ENCODE data around the gene RNF220. TPM values are rescaled to one million over a fixed set of nuclear protein-coding genes. Genes with fewer than 3 reads are reported as not detected.

Gene RNF220
- polyA plus RNA-seq, 4 donors, result 52.6 to 86.1 (median 74.9) TPM

GRCh38 chr1:44368471-44369151 lies 36.4 kb upstream of the RNF220 start:
- WGBS, 3 donors, result 84 to 89% (median 86%) methylated on average over 12 of the region's 12 CpGs
- Histone ChIP-seq H3K27ac (ENCODE audit: low read depth in 1 of 3, low read length in 2 of 3) (no peak overlapping the region), H3K36me3 (ENCODE audit: control insufficient read depth in 3 of 3, insufficient read depth in 2 of 3, low read depth in 1 of 3, low read length in 3 of 3) (no peaks in the 10 kb centered on the region), H3K9me3 (ENCODE audit: control insufficient read depth in 2 of 2, insufficient read depth in 1 of 2, low read depth in 1 of 2, low read length in 1 of 2) (no peaks in the 10 kb centered on the region), H3K4me1 (ENCODE audit: control insufficient read depth in 3 of 3, insufficient read depth in 2 of 3, low read depth in 1 of 3, low read length in 2 of 3) (no peaks in the 10 kb centered on the region), H3K4me3 (ENCODE audit: low read depth in 1 of 3, low read length in 3 of 3) (no peak overlapping the region), H3K27me3 (ENCODE audit: control insufficient read depth in 3 of 3, insufficient read depth in 3 of 3, low read length in 3 of 3) (peaks cover 0 to 8% (median 0%) of the 10 kb centered on the region in 3 donors)
- FAIRE-seq (no peak), DNase-seq (no peak)

- H3K27me3 ChIP-seq (ENCODE audit: control insufficient read depth in 3 of 3, insufficient read depth in 3 of 3, low read length in 3 of 3), result peaks cover 0 to 8% (median 0%) of the 10 kb centered on the region in 3 donors
- no peak for FAIRE-seq
- H3K36me3 ChIP-seq (ENCODE audit: control insufficient read depth in 3 of 3, insufficient read depth in 2 of 3, low read depth in 1 of 3, low read length in 3 of 3), result no peaks in the 10 kb centered on the region
- DNase-seq, result no peak
- no peaks in the 10 kb centered on the region for H3K9me3 ChIP-seq (ENCODE audit: control insufficient read depth in 2 of 2, insufficient read depth in 1 of 2, low read depth in 1 of 2, low read length in 1 of 2)
- H3K4me3 ChIP-seq (ENCODE audit: low read depth in 1 of 3, low read length in 3 of 3), result no peak overlapping the region
- no peak overlapping the region for H3K27ac ChIP-seq (ENCODE audit: low read depth in 1 of 3, low read length in 2 of 3)
- no peaks in the 10 kb centered on the region for H3K4me1 ChIP-seq (ENCODE audit: control insufficient read depth in 3 of 3, insufficient read depth in 2 of 3, low read depth in 1 of 3, low read length in 2 of 3)
Observed at GRCh38 chr1:44371206-44371605, 33.8 kb upstream of the RNF220 start.

- Histone ChIP-seq H3K4me3 (ENCODE audit: low read depth in 1 of 3, low read length in 3 of 3) (no peak overlapping the region), H3K9me3 (ENCODE audit: control insufficient read depth in 2 of 2, insufficient read depth in 1 of 2, low read depth in 1 of 2, low read length in 1 of 2) (no peaks in the 10 kb centered on the region), H3K27ac (ENCODE audit: low read depth in 1 of 3, low read length in 2 of 3) (no peak overlapping the region), H3K4me1 (ENCODE audit: control insufficient read depth in 3 of 3, insufficient read depth in 2 of 3, low read depth in 1 of 3, low read length in 2 of 3) (peaks cover 0 to 3% (median 0%) of the 10 kb centered on the region in 3 donors), H3K27me3 (ENCODE audit: control insufficient read depth in 3 of 3, insufficient read depth in 3 of 3, low read length in 3 of 3) (peaks cover 0 to 3% (median 0%) of the 10 kb centered on the region in 3 donors), H3K36me3 (ENCODE audit: control insufficient read depth in 3 of 3, insufficient read depth in 2 of 3, low read depth in 1 of 3, low read length in 3 of 3) (no peaks in the 10 kb centered on the region)
- FAIRE-seq (no peak), DNase-seq (no peak)
- 93 to 97% (median 96%) methylated on average over 6 of the region's 6 CpGs for WGBS, 3 donors
Observed at GRCh38 chr1:44375547-44375946, 29.5 kb upstream of the RNF220 start.

- no peaks in the 10 kb centered on the region for H3K36me3 ChIP-seq (ENCODE audit: control insufficient read depth in 3 of 3, insufficient read depth in 2 of 3, low read depth in 1 of 3, low read length in 3 of 3)
- DNase-seq, result peak; percentile 49 to 64
- WGBS, 3 donors, result 50 to 58% (median 57%) methylated on average over 11 to 12 of the region's 12 CpGs
- H3K4me1 ChIP-seq (ENCODE audit: control insufficient read depth in 3 of 3, insufficient read depth in 2 of 3, low read depth in 1 of 3, low read length in 2 of 3), result peaks cover 0 to 3% (median 0%) of the 10 kb centered on the region in 3 donors
- H3K27me3 ChIP-seq (ENCODE audit: control insufficient read depth in 3 of 3, insufficient read depth in 3 of 3, low read length in 3 of 3), result no peaks in the 10 kb centered on the region
- no peak for FAIRE-seq
- no peak overlapping the region for H3K4me3 ChIP-seq (ENCODE audit: low read depth in 1 of 3, low read length in 3 of 3)
- H3K9me3 ChIP-seq (ENCODE audit: control insufficient read depth in 2 of 2, insufficient read depth in 1 of 2, low read depth in 1 of 2, low read length in 1 of 2), result no peaks in the 10 kb centered on the region
- H3K27ac ChIP-seq (ENCODE audit: low read depth in 1 of 3, low read length in 2 of 3), result no peak overlapping the region
Observed at GRCh38 chr1:44377925-44378784, 26.9 kb upstream of the RNF220 start.

- Histone ChIP-seq H3K27me3 (ENCODE audit: control insufficient read depth in 3 of 3, insufficient read depth in 3 of 3, low read length in 3 of 3) (no peaks in the 10 kb centered on the region), H3K4me1 (ENCODE audit: control insufficient read depth in 3 of 3, insufficient read depth in 2 of 3, low read depth in 1 of 3, low read length in 2 of 3) (peaks cover 0 to 3% (median 0%) of the 10 kb centered on the region in 3 donors), H3K36me3 (ENCODE audit: control insufficient read depth in 3 of 3, insufficient read depth in 2 of 3, low read depth in 1 of 3, low read length in 3 of 3) (no peaks in the 10 kb centered on the region), H3K4me3 (ENCODE audit: low read depth in 1 of 3, low read length in 3 of 3) (no peak overlapping the region), H3K9me3 (ENCODE audit: control insufficient read depth in 2 of 2, insufficient read depth in 1 of 2, low read depth in 1 of 2, low read length in 1 of 2) (no peaks in the 10 kb centered on the region), H3K27ac (ENCODE audit: low read depth in 1 of 3, low read length in 2 of 3) (no peak overlapping the region)
- DNase-seq, result no peak
- FAIRE-seq, result no peak
- 53 to 70% (median 69%) methylated on average over 3 of the region's 3 CpGs for WGBS, 3 donors
Observed at GRCh38 chr1:44380666-44381177, 24.3 kb upstream of the RNF220 start.

- H3K36me3 ChIP-seq (ENCODE audit: control insufficient read depth in 3 of 3, insufficient read depth in 2 of 3, low read depth in 1 of 3, low read length in 3 of 3), result no peaks in the 10 kb centered on the region
- WGBS, 3 donors, result 39 to 55% (median 44%) methylated on average over 2 of the region's 2 CpGs
- no peak overlapping the region for H3K27ac ChIP-seq (ENCODE audit: low read depth in 1 of 3, low read length in 2 of 3)
- H3K27me3 ChIP-seq (ENCODE audit: control insufficient read depth in 3 of 3, insufficient read depth in 3 of 3, low read length in 3 of 3), result peaks cover 0 to 7% (median 0%) of the 10 kb centered on the region in 3 donors
- no peak overlapping the region for H3K4me3 ChIP-seq (ENCODE audit: low read depth in 1 of 3, low read length in 3 of 3)
- DNase-seq (no peak), FAIRE-seq (no peak)
- no peaks in the 10 kb centered on the region for H3K9me3 ChIP-seq (ENCODE audit: control insufficient read depth in 2 of 2, insufficient read depth in 1 of 2, low read depth in 1 of 2, low read length in 1 of 2)
- H3K4me1 ChIP-seq (ENCODE audit: control insufficient read depth in 3 of 3, insufficient read depth in 2 of 3, low read depth in 1 of 3, low read length in 2 of 3), result no peaks in the 10 kb centered on the region
Observed at GRCh38 chr1:44388551-44388950, 16.5 kb upstream of the RNF220 start.

- H3K4me1 ChIP-seq (ENCODE audit: control insufficient read depth in 3 of 3, insufficient read depth in 2 of 3, low read depth in 1 of 3, low read length in 2 of 3), result no peaks in the 10 kb centered on the region
- 55 to 75% (median 68%) methylated on average over 1 of the region's 1 CpG for WGBS, 3 donors
- DNase-seq (no peak), FAIRE-seq (no peak)
- peaks cover 0 to 10% (median 4%) of the 10 kb centered on the region in 3 donors for H3K27me3 ChIP-seq (ENCODE audit: control insufficient read depth in 3 of 3, insufficient read depth in 3 of 3, low read length in 3 of 3)
- H3K27ac ChIP-seq (ENCODE audit: low read depth in 1 of 3, low read length in 2 of 3), result no peak overlapping the region
- no peaks in the 10 kb centered on the region for H3K36me3 ChIP-seq (ENCODE audit: control insufficient read depth in 3 of 3, insufficient read depth in 2 of 3, low read depth in 1 of 3, low read length in 3 of 3)
- H3K9me3 ChIP-seq (ENCODE audit: control insufficient read depth in 2 of 2, insufficient read depth in 1 of 2, low read depth in 1 of 2, low read length in 1 of 2), result no peaks in the 10 kb centered on the region
- H3K4me3 ChIP-seq (ENCODE audit: low read depth in 1 of 3, low read length in 3 of 3), result no peak overlapping the region
Observed at GRCh38 chr1:44389437-44389836, 15.6 kb upstream of the RNF220 start.

GRCh38 chr1:44390277-44390676 lies 14.8 kb upstream of the RNF220 start:
- Histone ChIP-seq H3K9me3 (ENCODE audit: control insufficient read depth in 2 of 2, insufficient read depth in 1 of 2, low read depth in 1 of 2, low read length in 1 of 2) (no peaks in the 10 kb centered on the region), H3K27me3 (ENCODE audit: control insufficient read depth in 3 of 3, insufficient read depth in 3 of 3, low read length in 3 of 3) (peaks cover 0 to 10% (median 4%) of the 10 kb centered on the region in 3 donors), H3K4me1 (ENCODE audit: control insufficient read depth in 3 of 3, insufficient read depth in 2 of 3, low read depth in 1 of 3, low read length in 2 of 3) (no peaks in the 10 kb centered on the region), H3K4me3 (ENCODE audit: low read depth in 1 of 3, low read length in 3 of 3) (no peak overlapping the region), H3K36me3 (ENCODE audit: control insufficient read depth in 3 of 3, insufficient read depth in 2 of 3, low read depth in 1 of 3, low read length in 3 of 3) (no peaks in the 10 kb centered on the region), H3K27ac (ENCODE audit: low read depth in 1 of 3, low read length in 2 of 3) (no peak overlapping the region)
- WGBS, 3 donors, result 24 to 55% (median 42%) methylated on average over 1 of the region's 1 CpG
- no peak for DNase-seq
- FAIRE-seq, result no peak
